ENCODE results near the gene EME2.
"Not testable (repeated sequence)": the region's sequence is repeated elsewhere in the genome, so short reads cannot be mapped to it uniquely, and the experiment has no call there.

- not testable (repeated sequence) for TF ChIP-seq CTCF (IDR thresholded peaks at IDR 0.05; ENCODE audit: low read depth, low read length); MAX (IDR thresholded peaks at IDR 0.05; ENCODE audit: low read depth, low read length); POLR2A (IDR thresholded peaks at IDR 0.05; ENCODE audit: extremely low read depth, insufficient read length); MYC (IDR thresholded peaks at IDR 0.05; ENCODE audit: low read depth, low read length)
Observed at GRCh38 chr16:1799263-1799662, 26.7 kb downstream of the EME2 start.

All from NB4 (cell line).